Sigmoid colon (tissue), 7 donors: Measurements from ENCODE around the gene CEL. TPM values are rescaled to one million over a fixed set of nuclear protein-coding genes. Genes with fewer than 3 reads are reported as not detected.

Source experiments
- DNase-seq: peaks from one replicate; pipeline ENCODE4 v3.0.0-alpha.2; 2019
- H3K27ac ChIP-seq, 4 donors: fragments of 200-600 bp; sonication (generic); one replicate each; pipeline ENCODE4 v1.5.1; 2016 to 2019; ENCODE audit warnings: mild to moderate bottlenecking in 1 of 4
- H3K27me3 ChIP-seq, 3 donors: fragments of 200-600 bp; sonication (generic); one replicate each; pipeline ENCODE4 v1.5.1; 2019; ENCODE audit warnings: mild to moderate bottlenecking in 1 of 3
- H3K36me3 ChIP-seq, 4 donors: fragments of 200-600 bp; sonication (generic); one replicate each; pipeline ENCODE4 v1.5.1; 2016 to 2019
- H3K4me1 ChIP-seq, 4 donors: fragments of 200-600 bp; sonication (generic); one replicate each; pipeline ENCODE4 v1.5.1; 2017 to 2019
- H3K4me3 ChIP-seq, 4 donors: fragments of 200-600 bp; sonication (generic); one replicate each; pipeline ENCODE4 v1.5.1; 2017 to 2019; ENCODE audit warnings: mild to moderate bottlenecking in 2 of 4, moderate library complexity in 1 of 4
- H3K9me3 ChIP-seq, 4 donors: fragments of 200-600 bp in 3 of 4; sonication (generic) in 3 of 4; one replicate each; pipeline versions ENCODE4 v1.5.1 to v1.6.1; 2013 to 2019
- EP300 ChIP-seq, 4 donors: sonication (generic); formaldehyde crosslinking; IDR thresholded peaks; one replicate each; pipeline ENCODE4 v1.6.1; 2017; ENCODE audit warnings: antibody characterized with exemption in 4 of 4
- POLR2A ChIP-seq, 2 donors: fragments of 450-650 bp; IDR thresholded peaks; one replicate each; pipeline ENCODE4 v1.6.1; 2016; ENCODE audit warnings: antibody characterized with exemption in 2 of 2, mild to moderate bottlenecking in 2 of 2, moderate library complexity in 2 of 2
- POLR2AphosphoS5 ChIP-seq, 4 donors: sonication (generic); formaldehyde crosslinking; IDR thresholded peaks; one replicate each; pipeline ENCODE4 v1.6.1; 2017; ENCODE audit warnings: antibody characterized with exemption in 4 of 4
- WGBS, 2 donors: extraction: QIAGEN DNeasy Blood & Tissue Kit; methylation state at CpG; one replicate each; pipeline ENCODE4 v1.1.7; 2013; 5-methylcytosine and 5-hydroxymethylcytosine counted together
- intact Hi-C: fragments of 100-400 bp; cut with DNase I; formaldehyde crosslinking; loops from one replicate; pipeline ENCODE4 v1.15.1; 2023
- polyA plus RNA-seq, 3 donors: library from polyadenylated mRNA; stranded (reverse); fragments of 200-250 nt; gene quantifications; one replicate each; pipeline ENCODE4 v1.2.3, GENCODE V29; 2013
- total RNA-seq, 4 donors: library from RNA; depleted of rRNA; stranded (reverse); fragments of >200 nt; gene quantifications; one replicate each; pipeline ENCODE4 v1.1.0, GENCODE V29; 2016
- TF ChIP-seq, protein P1 (sequence below), 4 experiments: fragments of 450-650 bp in 3 of 4; fragments of 200-600 bp in 1 of 4; IDR thresholded peaks; one replicate each; pipeline ENCODE4 v1.5.1; 2016 to 2019; ENCODE audit warnings: antibody characterized with exemption in 4 of 4, mild to moderate bottlenecking in 3 of 4, moderate library complexity in 2 of 4
- donor health status: healthy with polysubstance abuse.
- donor health status: Bipolar disorder and iron deficiency.
- donor health status: healthy.

CEL gene
- total and polyA plus RNA-seq, 7 donors = 0.36 to 4.8 (median 1.0) TPM; not detected in 2

DNA sequence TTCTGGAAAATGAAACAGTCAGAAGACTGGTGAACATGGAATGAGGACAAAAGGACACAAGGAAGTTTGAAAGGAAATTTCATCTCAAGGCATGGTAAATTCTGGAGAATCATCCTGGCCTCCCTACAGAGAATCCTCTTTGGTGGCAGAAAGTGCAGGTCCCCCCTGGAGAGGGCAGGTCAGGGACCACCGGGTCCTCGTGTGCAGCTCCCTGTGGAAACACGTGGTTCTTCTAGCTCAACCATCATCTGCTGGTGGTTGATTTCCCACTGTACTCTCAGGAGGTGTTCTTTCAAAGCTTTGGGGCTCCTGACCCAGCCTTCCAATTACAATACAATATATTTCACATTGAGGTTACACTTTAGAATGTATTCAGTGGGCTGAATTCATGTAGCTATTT lies 33.6 kb upstream of the CEL start:
- intact Hi-C loops = loop anchor here (10.0 kb wide), 1 partner anchor 307 kb away; the partner anchor contains the start of gene SURF6
- no peak for DNase-seq
- no peak overlapping the region for H3K27ac ChIP-seq
- H3K27me3 ChIP-seq = no peaks in the 10 kb centered on the region
- H3K36me3 ChIP-seq = peaks cover 0 to under 1% (median 0%) of the 10 kb centered on the region in 4 donors
- WGBS, 2 donors = 87 to 92% methylated on average over 3 of the region's 3 CpGs
- H3K4me1 ChIP-seq = peaks cover 0 to 33% (median 30%) of the 10 kb centered on the region in 4 donors
- TF ChIP-seq POLR2AphosphoS5 (IDR thresholded peaks at IDR 0.05) (no peak), POLR2A (IDR thresholded peaks at IDR 0.05) (no peak), EP300 (IDR thresholded peaks at IDR 0.05) (no peak)
- TF ChIP-seq, protein P1, sequence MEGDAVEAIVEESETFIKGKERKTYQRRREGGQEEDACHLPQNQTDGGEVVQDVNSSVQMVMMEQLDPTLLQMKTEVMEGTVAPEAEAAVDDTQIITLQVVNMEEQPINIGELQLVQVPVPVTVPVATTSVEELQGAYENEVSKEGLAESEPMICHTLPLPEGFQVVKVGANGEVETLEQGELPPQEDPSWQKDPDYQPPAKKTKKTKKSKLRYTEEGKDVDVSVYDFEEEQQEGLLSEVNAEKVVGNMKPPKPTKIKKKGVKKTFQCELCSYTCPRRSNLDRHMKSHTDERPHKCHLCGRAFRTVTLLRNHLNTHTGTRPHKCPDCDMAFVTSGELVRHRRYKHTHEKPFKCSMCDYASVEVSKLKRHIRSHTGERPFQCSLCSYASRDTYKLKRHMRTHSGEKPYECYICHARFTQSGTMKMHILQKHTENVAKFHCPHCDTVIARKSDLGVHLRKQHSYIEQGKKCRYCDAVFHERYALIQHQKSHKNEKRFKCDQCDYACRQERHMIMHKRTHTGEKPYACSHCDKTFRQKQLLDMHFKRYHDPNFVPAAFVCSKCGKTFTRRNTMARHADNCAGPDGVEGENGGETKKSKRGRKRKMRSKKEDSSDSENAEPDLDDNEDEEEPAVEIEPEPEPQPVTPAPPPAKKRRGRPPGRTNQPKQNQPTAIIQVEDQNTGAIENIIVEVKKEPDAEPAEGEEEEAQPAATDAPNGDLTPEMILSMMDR (IDR thresholded peaks at IDR 0.05) = no peak
- no peak overlapping the region for H3K4me3 ChIP-seq
- no peaks in the 10 kb centered on the region for H3K9me3 ChIP-seq

DNA sequence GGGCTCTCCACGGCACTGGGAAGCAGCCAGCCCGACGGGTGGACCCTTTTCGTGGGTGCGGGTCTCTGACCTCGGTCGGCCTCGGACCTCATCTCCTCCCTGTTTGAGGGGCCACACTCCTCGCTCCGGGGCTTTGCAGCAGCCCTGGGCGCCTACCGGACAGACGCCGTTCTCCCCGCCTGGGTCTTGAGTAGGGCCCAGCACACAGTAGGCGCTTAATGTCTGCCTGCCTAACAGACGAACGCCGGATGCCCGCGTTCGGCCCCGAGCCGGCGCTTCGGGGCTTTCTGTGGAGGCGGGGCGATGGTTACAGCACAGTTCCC lies 31.8 kb upstream of the CEL start:
- no peak for DNase-seq
- H3K4me1 ChIP-seq = peaks cover 0 to 41% (median 33%) of the 10 kb centered on the region in 4 donors
- intact Hi-C loops = loop anchor here (2.0 to 10.0 kb wide), 3 partner anchors 88 to 305 kb away; partner anchors contain the start of genes SURF6 and TSC1
- no peak for TF ChIP-seq EP300 (IDR thresholded peaks at IDR 0.05)
- no peaks in the 10 kb centered on the region for H3K27me3 ChIP-seq
- peak overlapping the region; percentile 87 to 91 (median 90) for H3K27ac ChIP-seq
- peak overlapping the region; percentile 72 to 97 (median 88) for H3K4me3 ChIP-seq
- WGBS, 2 donors = 0% methylated on average over 28 of the region's 28 CpGs
- H3K9me3 ChIP-seq = no peaks in the 10 kb centered on the region
- H3K36me3 ChIP-seq = peaks cover 0 to 6% (median 0%) of the 10 kb centered on the region in 4 donors

DNA sequence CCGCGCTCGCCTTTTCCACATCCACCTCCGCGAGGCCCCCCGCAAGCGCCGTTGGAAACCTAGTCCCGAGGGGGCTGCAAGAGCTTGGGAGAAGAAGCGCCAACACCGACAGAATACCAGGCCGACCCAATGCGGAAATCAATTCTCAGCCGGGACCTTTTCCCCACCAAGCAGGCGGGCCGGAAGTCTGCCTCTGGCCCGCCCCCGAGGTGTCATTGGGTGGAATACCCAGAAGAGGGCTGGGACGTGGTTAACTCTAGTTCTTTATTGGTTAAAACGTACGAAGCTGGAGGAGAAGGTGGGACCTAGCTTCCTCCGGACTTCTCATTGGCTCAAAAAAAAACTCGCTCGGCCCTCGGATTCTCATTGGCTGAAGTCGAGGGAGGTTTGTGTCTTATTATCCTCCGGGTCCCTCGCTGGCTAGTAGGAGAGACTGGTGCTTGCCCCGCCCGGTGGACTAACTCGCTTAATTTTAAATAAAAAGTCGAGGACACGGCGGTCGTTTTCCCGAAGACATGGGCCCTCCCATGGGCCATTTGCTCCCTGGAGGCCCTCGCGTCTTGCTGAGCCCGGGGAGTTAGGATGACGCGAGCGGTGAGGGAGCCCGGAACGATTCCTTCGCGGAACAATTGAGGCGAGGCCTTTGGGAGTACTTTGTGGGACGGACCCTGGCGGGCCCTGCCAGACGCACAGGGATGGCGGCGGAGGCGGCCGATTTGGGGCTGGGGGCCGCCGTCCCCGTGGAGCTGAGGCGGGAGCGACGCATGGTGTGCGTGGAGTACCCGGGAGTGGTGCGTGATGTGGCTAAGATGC lies 31.3 kb upstream of the CEL start, which contains the start of gene GTF3C5:
GTF3C5 (plus strand) TSS at position 681 of the 813 bp plus-strand sequence; CDS start at position 696, 15 bp downstream.
- H3K4me1 ChIP-seq = peaks cover 0 to 41% (median 33%) of the 10 kb centered on the region in 4 donors
- 0% methylated on average over 63 of the region's 63 CpGs for WGBS, 2 donors
- peak within 1 kb of the TSS; percentile 72 to 97 (median 88) for H3K4me3 ChIP-seq
- TF ChIP-seq EP300 (IDR thresholded peaks at IDR 0.05) (no peak), POLR2AphosphoS5 (IDR thresholded peaks at IDR 0.05) (peak; percentile 66 to 81 (median 72)), POLR2A (IDR thresholded peaks at IDR 0.05) (peak; percentile 30 to 76)
- TF ChIP-seq, protein P1 (IDR thresholded peaks at IDR 0.05) = peak in 1 of 4 experiments; percentile 16
- intact Hi-C loops = loop anchor here (2.0 to 5.0 kb wide), 2 partner anchors 88 to 114 kb away; partner anchors contain the start of gene TSC1
- DNase-seq = peak; percentile 96
- H3K36me3 ChIP-seq = peaks cover 0 to 6% (median 0%) of the 10 kb centered on the region in 4 donors
- H3K27me3 ChIP-seq = no peaks in the 10 kb centered on the region
- H3K9me3 ChIP-seq = no peaks in the 10 kb centered on the region
- H3K27ac ChIP-seq = peak within 1 kb of the TSS; percentile 87 to 91 (median 90)

DNA sequence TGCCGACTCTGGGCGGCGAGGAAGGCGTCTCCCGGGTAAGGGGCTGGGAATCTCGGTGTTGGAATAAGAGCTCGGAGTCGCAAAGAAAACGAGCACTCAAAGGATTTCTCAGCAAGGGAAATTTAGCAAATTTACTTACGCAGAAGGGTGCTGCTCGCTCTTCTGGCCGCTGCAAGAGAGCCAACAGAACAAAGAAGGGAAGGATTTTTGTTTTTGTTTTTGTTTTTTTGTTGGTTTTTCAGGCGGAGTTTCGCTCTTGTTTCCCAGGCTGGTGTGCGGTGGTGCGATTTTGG lies 30.7 kb upstream of the CEL start:
- Histone ChIP-seq H3K27me3 (no peaks in the 10 kb centered on the region), H3K36me3 (peaks cover 0 to 6% (median 0%) of the 10 kb centered on the region in 4 donors), H3K4me3 (peak overlapping the region; percentile 72 to 97 (median 88)), H3K4me1 (peaks cover 0 to 41% (median 33%) of the 10 kb centered on the region in 4 donors), H3K9me3 (no peaks in the 10 kb centered on the region), H3K27ac (peak overlapping the region; percentile 87 to 91 (median 90))
- intact Hi-C loops = loop anchor here (2.0 to 5.0 kb wide), 2 partner anchors 89 to 114 kb away; partner anchors contain the start of gene TSC1
- WGBS, 2 donors = 1% methylated on average over 16 of the region's 16 CpGs
- TF ChIP-seq POLR2AphosphoS5 (IDR thresholded peaks at IDR 0.05) (no peak), POLR2A (IDR thresholded peaks at IDR 0.05) (no peak), EP300 (IDR thresholded peaks at IDR 0.05) (no peak)
- TF ChIP-seq, protein P1 (IDR thresholded peaks at IDR 0.05) = no peak
- DNase-seq = no peak

DNA sequence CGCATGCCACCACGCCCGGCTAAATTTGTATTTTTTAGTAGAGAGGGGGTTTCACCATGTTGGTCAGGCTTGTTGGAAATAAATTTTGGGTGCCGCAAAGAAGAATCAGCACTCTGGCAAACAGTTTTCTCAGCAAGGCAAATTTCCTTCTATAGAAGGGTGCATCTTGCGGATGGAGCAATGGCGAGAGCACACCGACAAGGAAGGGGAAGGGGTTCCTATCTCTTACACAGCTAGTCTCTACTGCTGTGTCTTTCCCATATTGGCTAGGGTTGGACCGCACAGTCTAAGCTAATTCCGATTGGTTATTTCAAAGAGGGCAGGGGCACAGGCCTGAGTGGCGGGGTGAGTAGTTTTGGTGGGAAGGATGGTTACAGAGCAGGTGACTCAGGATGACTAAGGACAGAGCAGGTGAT lies 30.3 kb upstream of the CEL start:
- peaks cover 0 to 6% (median 0%) of the 10 kb centered on the region in 4 donors for H3K36me3 ChIP-seq
- 67 to 70% methylated on average over 10 of the region's 10 CpGs for WGBS, 2 donors
- H3K4me1 ChIP-seq = peaks cover 0 to 41% (median 33%) of the 10 kb centered on the region in 4 donors
- intact Hi-C loops = loop anchor here (2.0 to 5.0 kb wide), 2 partner anchors 89 to 113 kb away; partner anchors contain the start of gene TSC1
- H3K27ac ChIP-seq = peak overlapping the region in 3 of 4 donors; percentile 87 to 91 (median 89)
- H3K9me3 ChIP-seq = no peaks in the 10 kb centered on the region
- H3K27me3 ChIP-seq = no peaks in the 10 kb centered on the region
- H3K4me3 ChIP-seq = peak overlapping the region; percentile 72 to 97 (median 88)
- TF ChIP-seq POLR2A (IDR thresholded peaks at IDR 0.05) (no peak), EP300 (IDR thresholded peaks at IDR 0.05) (no peak), POLR2AphosphoS5 (IDR thresholded peaks at IDR 0.05) (no peak)
- TF ChIP-seq, protein P1 (IDR thresholded peaks at IDR 0.05) = no peak
- DNase-seq = peak; percentile 22
